ENCODE measurements around the gene PPP1R13B. TPM values are rescaled to one million over a fixed set of nuclear protein-coding genes. Genes with fewer than 3 reads are reported as not detected.

The PPP1R13B gene
- polyA plus RNA-seq, 2 of the 4 experiments (the other 2 are of a cell fraction): 2.2 to 2.7 TPM

DNA sequence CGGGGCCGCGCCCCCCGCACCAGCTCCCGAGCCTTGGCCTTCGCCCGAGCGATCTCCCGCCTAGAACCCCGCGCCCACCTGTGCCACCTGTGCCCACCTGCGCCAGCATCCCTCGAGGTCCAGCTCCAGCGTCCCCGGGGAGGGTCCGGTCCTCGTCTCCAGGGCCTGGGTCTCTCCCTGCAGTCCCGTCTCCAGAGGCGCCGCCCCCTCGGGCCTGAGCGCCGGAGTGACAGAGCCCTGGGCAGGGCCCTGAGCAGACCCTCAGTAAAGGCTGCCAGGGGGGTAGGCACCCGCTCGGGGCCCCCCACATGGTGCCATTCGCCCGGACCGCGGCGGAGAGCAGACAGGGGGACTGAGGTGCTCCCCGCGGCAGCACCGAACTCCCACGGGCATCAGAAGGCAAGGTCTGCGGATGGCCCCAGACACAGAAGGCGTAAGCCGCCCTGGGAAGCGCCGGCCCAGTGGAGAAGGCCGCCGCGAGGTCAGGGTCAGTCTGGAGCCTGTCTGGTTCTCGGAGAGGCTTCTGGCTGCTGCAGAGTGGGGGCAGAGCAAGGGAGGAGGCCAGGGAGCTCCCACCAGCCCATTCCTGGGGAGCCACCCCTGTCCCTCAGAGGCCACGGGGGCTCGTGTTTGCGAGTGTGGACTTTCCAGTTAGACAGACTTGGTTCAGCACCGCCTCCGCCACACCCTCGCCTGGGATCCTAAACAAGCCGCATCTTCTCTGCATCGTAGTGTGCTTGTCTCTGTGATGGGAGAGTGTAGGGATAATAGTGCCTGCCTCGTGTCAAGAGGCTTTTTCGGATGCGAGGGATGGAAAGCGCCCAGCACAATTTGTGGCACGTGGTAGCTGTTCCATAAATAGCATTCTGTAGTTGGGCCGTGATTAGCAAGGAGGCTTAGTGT lies 1.1 kb upstream of the PPP1R13B start:
- H3K27ac ChIP-seq: peak overlapping the region; percentile 97
- H3K4me2 ChIP-seq: peak overlapping the region; percentile 99
- POLR2A ChIA-PET: no interaction called here
- FAIRE-seq (no peak), ATAC-seq (peak; percentile 7 to 24; a peak in 3 of 6 replicates), DNase-seq (ENCODE audit: low read depth in 1 of 2, low spot score in 1 of 2) (no peak)
- CTCF ChIA-PET: interaction anchor here (0.6 to 1.6 kb wide), 5 partner anchors 24 to 256 kb away, joined by 3 to 8 read pairs (median 3); no protein-coding TSS in a partner anchor
- 64% methylated on average over 32 of the region's 57 CpGs for WGBS (ENCODE audit: missing lambda C conversion rate)
- H3K4me1 ChIP-seq: peaks cover 10% of the 10 kb centered on the region; the same call in 2 of the 3 replicates
- H3K9me3 ChIP-seq: no peaks in the 10 kb centered on the region
- peak overlapping the region; percentile 98 for H3K4me3 ChIP-seq
- no peak for TF ChIP-seq EP300 (IDR thresholded peaks at IDR 0.05)
- TF ChIP-seq, protein P1, sequence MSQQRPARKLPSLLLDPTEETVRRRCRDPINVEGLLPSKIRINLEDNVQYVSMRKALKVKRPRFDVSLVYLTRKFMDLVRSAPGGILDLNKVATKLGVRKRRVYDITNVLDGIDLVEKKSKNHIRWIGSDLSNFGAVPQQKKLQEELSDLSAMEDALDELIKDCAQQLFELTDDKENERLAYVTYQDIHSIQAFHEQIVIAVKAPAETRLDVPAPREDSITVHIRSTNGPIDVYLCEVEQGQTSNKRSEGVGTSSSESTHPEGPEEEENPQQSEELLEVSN (IDR thresholded peaks at IDR 0.05; ENCODE audit: borderline replicate concordance, low read depth): 0 out of 2 replicates have a peak, but pooled peaks have one; percentile 2

DNA sequence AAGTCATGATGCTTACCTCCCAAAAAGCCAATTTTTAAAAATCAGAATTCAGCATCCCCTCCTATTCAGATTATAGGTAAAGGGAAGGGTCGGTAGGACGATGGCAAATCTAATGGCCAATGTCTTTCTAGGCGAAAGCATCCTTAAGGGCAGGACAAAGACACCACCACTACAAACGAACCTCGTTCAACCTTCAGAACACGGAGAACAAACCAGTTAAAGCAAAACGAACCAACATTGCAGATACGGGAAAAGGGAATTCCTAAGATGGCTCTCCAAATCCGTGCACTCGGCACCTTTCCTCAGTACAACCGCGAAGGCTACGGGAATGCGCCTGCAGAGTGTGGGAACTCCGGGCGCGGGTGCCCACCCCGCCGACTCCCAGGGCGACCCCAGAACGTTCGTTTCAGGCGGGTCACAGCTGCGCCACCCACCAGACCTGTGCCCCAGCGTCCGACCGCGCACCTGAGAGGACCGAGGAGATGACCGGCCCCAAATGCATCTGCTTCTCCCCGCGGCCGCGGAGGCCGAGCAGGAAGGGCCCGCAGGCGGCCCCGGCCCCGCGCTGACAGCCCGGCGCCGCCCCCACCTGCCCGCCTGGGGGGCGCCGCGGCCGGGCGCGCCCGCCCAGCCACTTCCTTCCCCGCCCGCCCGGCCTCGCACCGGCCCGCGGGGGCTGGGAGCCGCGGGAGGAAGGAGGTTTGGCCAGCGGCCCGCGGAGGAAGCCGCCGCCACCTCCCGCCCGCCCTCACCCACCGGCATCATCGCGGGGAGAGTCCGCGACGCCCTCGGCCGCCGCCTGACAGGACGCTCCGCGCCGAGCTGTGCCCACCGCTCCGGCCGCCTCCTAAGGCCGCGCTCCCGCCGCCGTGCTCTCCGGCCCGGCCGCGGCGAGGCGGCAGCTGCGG lies 578 bp downstream of the PPP1R13B start:
- Histone ChIP-seq H3K4me2 (peak overlapping the region; percentile 94), H3K4me3 (peak overlapping the region; percentile 98), H3K4me1 (peaks cover 10% of the 10 kb centered on the region; the same call in 2 of the 3 replicates), H3K27ac (peak overlapping the region; percentile 72 to 97), H3K9me3 (no peaks in the 10 kb centered on the region)
- ATAC-seq (peak; percentile 5 to 65), FAIRE-seq (peak; percentile 23), DNase-seq (ENCODE audit: low read depth in 1 of 2, low spot score in 1 of 2) (no peak)
- TF ChIP-seq JUN (IDR thresholded peaks at IDR 0.05) (no peak), RNF2 (IDR thresholded peaks at IDR 0.05; ENCODE audit: borderline replicate concordance, low read depth) (no peak), RFX5 (IDR thresholded peaks at IDR 0.05) (no peak), NFE2L2 (conservative IDR thresholded peaks at IDR 0.05; ENCODE audit: low read length) (no peak), HOXA7 (CRISPR knock-in tag; IDR thresholded peaks at IDR 0.05) (no peak)
- TF ChIP-seq, protein P2, sequence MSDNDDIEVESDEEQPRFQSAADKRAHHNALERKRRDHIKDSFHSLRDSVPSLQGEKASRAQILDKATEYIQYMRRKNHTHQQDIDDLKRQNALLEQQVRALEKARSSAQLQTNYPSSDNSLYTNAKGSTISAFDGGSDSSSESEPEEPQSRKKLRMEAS (IDR thresholded peaks at IDR 0.05): 0 out of 2 replicates have a peak, but pooled peaks have one; percentile 4
- ChIA-PET POLR2A (interaction anchor here (0.5 to 1.1 kb wide), 2 partner anchors 33 to 76 kb away, joined by 3 to 4 read pairs; no protein-coding TSS in a partner anchor), CTCF (no interaction called here)
- WGBS (ENCODE audit: missing lambda C conversion rate): 14% methylated on average over 21 of the region's 95 CpGs

DNA sequence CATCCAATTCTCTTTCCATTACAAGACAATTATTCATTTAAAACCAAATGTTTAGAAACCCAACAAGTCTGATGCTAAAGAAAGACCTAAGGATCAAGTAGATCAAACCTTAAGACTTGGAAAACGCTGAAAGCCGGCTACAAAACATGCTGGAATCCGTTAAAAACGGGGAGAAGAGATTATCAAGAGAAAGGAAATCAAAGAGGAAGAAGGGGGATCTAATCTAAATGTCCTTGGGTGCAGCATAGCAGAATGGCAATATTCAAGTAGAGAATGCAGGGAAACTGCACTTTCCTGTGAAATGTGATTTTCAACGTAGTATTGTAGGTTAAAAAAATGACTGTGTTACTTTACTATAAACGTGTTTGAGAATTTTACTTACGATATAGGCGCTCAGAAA lies 1.3 kb downstream of the PPP1R13B start:
- TF ChIP-seq JUN (IDR thresholded peaks at IDR 0.05): no peak
- TF ChIP-seq SREBF2 (IDR thresholded peaks at IDR 0.05): no peak
- TF ChIP-seq, protein P3, sequence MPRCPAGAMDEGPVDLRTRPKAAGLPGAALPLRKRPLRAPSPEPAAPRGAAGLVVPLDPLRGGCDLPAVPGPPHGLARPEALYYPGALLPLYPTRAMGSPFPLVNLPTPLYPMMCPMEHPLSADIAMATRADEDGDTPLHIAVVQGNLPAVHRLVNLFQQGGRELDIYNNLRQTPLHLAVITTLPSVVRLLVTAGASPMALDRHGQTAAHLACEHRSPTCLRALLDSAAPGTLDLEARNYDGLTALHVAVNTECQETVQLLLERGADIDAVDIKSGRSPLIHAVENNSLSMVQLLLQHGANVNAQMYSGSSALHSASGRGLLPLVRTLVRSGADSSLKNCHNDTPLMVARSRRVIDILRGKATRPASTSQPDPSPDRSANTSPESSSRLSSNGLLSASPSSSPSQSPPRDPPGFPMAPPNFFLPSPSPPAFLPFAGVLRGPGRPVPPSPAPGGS (IDR thresholded peaks at IDR 0.05): no peak
- TF ChIP-seq, protein P2 (IDR thresholded peaks at IDR 0.05): no peak
- no peak for TF ChIP-seq NR3C1 (IDR thresholded peaks at IDR 0.05)
- TF ChIP-seq FOSL2 (IDR thresholded peaks at IDR 0.05): no peak
- TF ChIP-seq FOSL2 (CRISPR knock-in tag; IDR thresholded peaks at IDR 0.05): no peak
- TF ChIP-seq, protein P4, sequence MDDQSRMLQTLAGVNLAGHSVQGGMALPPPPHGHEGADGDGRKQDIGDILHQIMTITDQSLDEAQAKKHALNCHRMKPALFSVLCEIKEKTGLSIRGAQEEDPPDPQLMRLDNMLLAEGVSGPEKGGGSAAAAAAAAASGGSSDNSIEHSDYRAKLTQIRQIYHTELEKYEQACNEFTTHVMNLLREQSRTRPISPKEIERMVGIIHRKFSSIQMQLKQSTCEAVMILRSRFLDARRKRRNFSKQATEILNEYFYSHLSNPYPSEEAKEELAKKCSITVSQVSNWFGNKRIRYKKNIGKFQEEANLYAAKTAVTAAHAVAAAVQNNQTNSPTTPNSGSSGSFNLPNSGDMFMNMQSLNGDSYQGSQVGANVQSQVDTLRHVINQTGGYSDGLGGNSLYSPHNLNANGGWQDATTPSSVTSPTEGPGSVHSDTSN (IDR thresholded peaks at IDR 0.05): no peak
- TF ChIP-seq, protein P5, sequence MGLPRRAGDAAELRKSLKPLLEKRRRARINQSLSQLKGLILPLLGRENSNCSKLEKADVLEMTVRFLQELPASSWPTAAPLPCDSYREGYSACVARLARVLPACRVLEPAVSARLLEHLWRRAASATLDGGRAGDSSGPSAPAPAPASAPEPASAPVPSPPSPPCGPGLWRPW (IDR thresholded peaks at IDR 0.05): no peak
- no peak for TF ChIP-seq CHD2 (IDR thresholded peaks at IDR 0.05; ENCODE audit: low read length, partially characterized antibody)
- TF ChIP-seq POLR2AphosphoS2 (conservative IDR thresholded peaks at IDR 0.05; ENCODE audit: low read length): no peak
- no peak for TF ChIP-seq KDM1A (IDR thresholded peaks at IDR 0.05; ENCODE audit: low read depth)
- TF ChIP-seq MAZ (IDR thresholded peaks at IDR 0.05; ENCODE audit: borderline replicate concordance, low read depth, low read length): no peak
- no peak for TF ChIP-seq FOXS1 (CRISPR knock-in tag; IDR thresholded peaks at IDR 0.05)
- TF ChIP-seq, protein P1 (IDR thresholded peaks at IDR 0.05; ENCODE audit: borderline replicate concordance, low read depth): no peak
- no peak for TF ChIP-seq ESRRA (IDR thresholded peaks at IDR 0.05; ENCODE audit: borderline replicate concordance, low read length)
- no peak for TF ChIP-seq MAFK (IDR thresholded peaks at IDR 0.05; ENCODE audit: partially characterized antibody)
- no peak for TF ChIP-seq POLR2A (IDR thresholded peaks at IDR 0.05; ENCODE audit: low read length)
- no peak for TF ChIP-seq CBX8 (IDR thresholded peaks at IDR 0.05)
- TF ChIP-seq EHMT2 (IDR thresholded peaks at IDR 0.05; ENCODE audit: low read depth): no peak
- POLR2A ChIA-PET: no interaction called here

More for the DNA sequence above, 1.3 kb downstream of the PPP1R13B start:
- no peaks in the 10 kb centered on the region for H3K9me3 ChIP-seq
- ATAC-seq: no peak
- no peak for FAIRE-seq
- CTCF ChIA-PET: interaction anchor here (1.2 kb wide), 1 partner anchor 9 kb away, joined by 3 read pairs; no protein-coding TSS in a partner anchor
- no peak overlapping the region for H3K27ac ChIP-seq
- WGBS (ENCODE audit: missing lambda C conversion rate): 90% methylated on average over 8 of the region's 8 CpGs
- DNase-seq (ENCODE audit: low read depth in 1 of 2, low spot score in 1 of 2): no peak
- peak overlapping the region; percentile 94 for H3K4me2 ChIP-seq
- H3K4me3 ChIP-seq: peak overlapping the region; percentile 98; the same call in 2 of the 3 replicates
- peaks cover 10% of the 10 kb centered on the region; the same call in 2 of the 3 replicates for H3K4me1 ChIP-seq

Data from A549 (cell line).